HG02852 (cell line): Measurements from ENCODE around the gene INCENP.
"Not testable (repeated sequence)": the region's sequence is repeated elsewhere in the genome, so short reads cannot be mapped to it uniquely, and the experiment has no call there.

ENCODE experiments used
- ATAC-seq: cut with Tn5 transposase; IDR thresholded peaks from one replicate; pipeline ENCODE4 v1.9.1; 2021; ENCODE audit warnings: mild to moderate bottlenecking, moderate library complexity; ENCODE audit not compliant: unreplicated experiment

The INCENP gene

GRCh38 chr11:62123669-62124185, at the start of gene INCENP:
INCENP (plus strand) TSS chr11:62124011; CDS start chr11:62128162, 4,151 bp downstream.
- ATAC-seq = peak; percentile 92

DNA sequence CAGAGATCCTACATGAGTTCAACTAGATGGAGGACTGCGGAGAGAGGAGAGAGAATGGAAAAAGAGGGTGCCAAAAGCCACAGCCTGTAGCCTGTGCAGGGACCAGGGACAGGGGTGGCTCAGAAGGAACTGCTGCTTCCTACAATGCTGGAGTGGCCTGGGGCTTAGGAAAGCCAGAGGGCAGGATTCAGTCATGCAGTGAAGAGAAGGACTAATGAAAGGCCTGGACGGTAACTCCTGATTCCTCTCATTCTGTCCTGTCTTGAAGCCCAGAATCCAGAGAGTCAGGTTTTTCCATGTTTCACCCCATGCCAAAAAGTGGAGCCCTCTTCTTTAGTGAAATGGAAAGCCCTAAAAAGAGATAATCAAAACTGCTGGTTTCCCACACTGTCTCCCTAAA, 48.4 kb upstream of the INCENP start:
- ATAC-seq = no peak

DNA sequence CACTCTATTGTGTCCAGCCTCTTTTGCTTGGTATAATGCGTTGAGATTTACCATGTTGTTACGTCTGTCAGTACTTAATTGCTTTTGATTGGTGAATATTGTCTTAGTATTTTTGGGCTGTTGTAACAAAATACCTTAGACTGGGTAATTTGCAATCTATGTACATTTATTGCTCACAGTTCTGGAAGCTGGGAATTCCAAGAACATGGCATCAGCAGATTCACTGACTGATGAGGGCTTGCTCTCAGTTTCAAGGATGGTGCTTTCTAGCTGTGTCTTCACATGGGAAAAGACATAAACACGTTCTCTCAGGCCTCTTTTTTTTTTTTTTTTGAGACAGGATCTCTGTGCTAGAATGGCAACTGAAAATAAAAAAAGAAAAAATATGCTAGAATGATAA, 46.7 kb upstream of the INCENP start:
- ATAC-seq = no peak

- ATAC-seq = no peak
These were observed 42.2 kb upstream of the INCENP start for GRCh38 chr11:62081378-62082291.

- no peak for ATAC-seq
These were observed 41.5 kb upstream of the INCENP start for GRCh38 chr11:62082292-62082657.

GRCh38 chr11:62084801-62085200, 39.0 kb upstream of the INCENP start:
- ATAC-seq = not testable (repeated sequence)

DNA sequence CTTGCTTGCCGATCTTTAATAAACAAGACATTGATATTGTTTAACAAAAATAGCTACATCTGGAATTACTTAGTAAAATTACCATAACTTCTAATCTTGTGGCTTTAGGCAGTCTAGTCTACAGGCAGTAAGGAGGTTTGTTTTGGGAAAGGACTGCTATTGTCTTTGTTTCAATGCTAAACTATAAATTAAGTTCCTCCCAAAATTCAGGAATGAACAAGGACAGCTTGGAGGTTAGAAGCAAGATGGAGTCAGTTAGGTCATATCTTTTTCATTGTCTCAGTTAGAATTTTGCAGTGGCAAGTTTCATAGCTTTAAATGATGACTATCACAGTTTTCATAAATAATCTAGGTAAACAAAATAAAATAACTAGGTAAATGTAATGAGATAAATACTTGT, 36.1 kb upstream of the INCENP start:
- ATAC-seq = no peak

DNA sequence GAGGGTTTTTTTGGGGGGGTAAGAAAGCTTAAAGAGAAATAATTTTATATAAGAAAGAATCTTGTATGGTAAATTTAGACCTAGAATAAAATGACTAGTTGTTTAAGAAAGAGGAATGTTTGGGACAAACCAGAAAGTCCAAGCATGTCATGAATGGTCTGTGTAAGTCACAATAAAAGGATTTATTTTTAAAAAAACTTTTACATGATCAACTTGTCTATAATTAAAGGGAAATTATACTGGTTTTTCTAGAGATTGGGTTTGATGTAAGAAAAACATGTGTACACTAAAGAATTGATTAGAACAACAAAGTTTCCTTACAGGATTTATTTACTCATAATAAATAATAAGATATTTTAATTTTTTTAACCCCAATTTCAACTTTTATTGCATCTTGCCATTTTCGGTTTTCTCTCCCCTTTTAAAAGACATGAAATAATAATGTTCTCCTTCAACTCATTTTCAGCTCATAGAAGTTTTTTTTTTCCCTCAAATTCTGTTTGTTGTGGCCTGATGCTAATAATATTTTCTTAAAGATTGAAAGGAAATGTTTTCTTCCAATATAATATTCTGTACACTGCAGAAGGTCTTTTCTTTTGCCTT, 35.4 kb upstream of the INCENP start:
- no peak for ATAC-seq

DNA sequence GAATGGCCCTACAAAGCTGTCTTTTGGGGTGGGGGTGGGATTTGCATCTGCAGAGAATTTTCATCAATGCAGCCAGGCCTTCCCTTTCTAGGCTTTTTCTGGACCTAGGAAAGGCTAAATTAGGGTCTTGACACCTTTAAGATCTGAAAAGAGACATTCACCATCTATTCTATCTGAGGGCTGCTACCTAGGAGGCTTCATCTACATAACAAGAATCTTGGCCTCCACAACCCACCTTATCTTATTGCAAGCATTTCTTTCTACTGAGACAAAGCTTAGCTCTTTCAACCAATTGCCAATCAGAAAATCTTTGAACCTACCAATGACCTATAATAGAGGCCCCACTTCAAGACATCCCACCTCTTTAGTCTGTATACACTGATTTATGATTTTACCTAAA, 20.7 kb upstream of the INCENP start:
- ATAC-seq = no peak

DNA sequence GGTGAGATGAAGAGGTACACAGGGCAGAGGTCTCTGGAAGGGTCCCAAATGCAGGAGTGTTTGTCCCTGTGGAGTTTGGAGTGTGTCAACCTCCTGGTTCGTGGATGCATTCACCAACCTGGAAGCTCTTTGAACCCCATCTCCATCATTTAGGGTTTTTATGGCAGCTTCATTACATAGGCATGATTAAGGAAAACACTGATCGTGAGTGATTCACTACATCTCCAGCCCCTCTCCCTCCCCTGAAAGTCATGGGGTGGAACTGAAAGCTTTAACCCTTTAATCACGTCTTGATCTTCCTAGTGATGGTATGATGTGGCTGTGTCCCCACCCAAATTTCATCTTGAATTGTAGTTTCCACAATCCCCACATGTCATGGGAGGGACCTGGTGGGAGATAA, 19.8 kb upstream of the INCENP start:
- ATAC-seq = no peak

- no peak for ATAC-seq
These were observed 18.8 kb upstream of the INCENP start for GRCh38 chr11:62104816-62105653.

DNA sequence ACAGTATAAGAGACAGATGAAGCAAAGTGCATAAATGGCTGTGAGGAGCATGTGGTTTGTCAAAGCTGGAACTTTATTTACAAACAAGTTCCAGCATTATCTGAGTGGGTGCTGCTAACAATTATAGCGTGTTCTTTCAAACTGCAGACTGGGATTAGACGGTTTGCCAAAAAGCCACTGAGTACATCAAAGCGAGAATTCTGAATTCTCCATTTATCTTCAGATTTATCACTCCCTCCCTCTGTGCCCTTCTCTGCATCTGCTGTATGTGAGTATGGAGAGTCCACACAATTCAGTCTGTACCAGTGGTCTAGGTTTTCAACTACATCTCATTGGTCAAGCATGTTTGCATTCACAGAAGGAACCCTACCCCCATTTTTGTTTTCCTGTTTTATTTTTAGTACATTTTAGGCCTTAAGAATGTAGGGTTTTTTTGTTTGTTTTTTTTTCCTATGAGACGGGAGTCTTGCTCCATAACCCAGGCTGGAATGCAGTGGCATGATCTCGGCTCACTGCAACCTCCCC, 18.1 kb upstream of the INCENP start:
- no peak for ATAC-seq

GRCh38 chr11:62108017-62108750, 15.6 kb upstream of the INCENP start:
- ATAC-seq = no peak

GRCh38 chr11:62108971-62109404, 14.8 kb upstream of the INCENP start:
- no peak for ATAC-seq

DNA sequence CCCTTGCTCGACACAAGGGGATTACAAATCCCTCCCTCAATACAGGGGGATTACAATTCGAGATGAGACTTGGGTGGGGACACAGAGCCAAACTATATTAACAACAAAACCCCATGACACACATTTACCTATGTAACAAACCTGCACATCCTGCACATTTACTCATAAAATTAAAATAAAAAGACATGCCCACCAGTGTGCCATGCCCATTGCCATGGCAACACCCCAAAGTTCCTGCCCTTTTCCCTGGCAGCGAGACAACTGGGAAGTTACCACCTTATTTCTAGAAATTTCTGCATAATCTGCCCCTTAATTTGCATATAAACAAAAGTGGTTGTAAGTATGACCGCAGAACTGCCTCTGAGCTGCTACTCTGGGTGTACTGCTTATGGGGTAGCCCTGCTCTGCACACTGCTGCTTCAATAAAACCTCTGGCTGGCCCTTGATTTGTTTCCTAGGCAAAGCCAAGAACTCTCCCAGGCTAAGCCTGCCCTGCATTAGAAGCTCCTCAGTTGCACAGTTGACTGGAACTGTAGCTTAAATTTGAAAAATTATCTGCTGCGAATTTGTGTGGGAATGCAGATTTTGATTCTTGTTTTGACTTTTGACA, 8.6 kb upstream of the INCENP start:
- ATAC-seq = no peak

GRCh38 chr11:62116451-62116850, 7.4 kb upstream of the INCENP start:
- ATAC-seq = no peak

- ATAC-seq = no peak
These were observed 4.2 kb upstream of the INCENP start for GRCh38 chr11:62119569-62119968.

DNA sequence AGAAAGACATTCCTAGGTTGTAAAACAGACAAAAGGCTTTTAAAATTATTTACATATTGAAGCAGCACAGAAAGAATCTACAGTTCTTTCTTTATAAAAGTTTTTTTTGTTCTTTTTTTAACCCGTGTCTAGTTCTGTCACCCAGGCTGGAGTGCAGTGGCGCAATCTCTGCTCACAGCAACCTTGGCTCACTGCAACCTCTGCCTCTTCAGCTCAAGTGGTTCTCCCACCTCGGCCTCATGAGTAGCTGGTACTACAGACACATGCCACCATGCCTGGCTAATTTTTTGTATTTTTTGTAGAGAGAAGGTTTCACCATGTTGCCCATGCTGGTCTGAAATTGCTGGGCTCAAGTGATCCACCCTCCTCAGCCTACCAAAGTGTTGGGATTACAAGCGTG, 3.8 kb upstream of the INCENP start:
- ATAC-seq = no peak

DNA sequence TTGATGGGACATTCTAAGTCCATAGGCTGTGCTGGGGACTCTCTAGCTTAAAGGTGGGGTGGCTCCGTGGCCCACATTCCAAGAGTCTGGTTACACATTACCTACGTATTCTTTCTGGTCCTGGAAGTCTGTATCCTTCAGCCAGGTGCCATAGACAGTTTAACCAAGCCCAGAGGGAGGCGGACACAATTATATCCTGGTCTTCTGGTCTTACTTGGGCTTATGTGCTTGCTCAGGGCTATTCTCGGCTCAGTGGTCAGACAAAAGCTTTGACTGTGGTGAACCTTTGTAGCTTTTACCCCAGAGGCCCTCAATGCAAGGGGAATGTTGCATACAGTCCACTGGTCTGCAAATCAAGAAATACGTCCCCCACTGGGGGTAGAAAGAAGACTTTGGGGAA, 3.4 kb upstream of the INCENP start:
- no peak for ATAC-seq

DNA sequence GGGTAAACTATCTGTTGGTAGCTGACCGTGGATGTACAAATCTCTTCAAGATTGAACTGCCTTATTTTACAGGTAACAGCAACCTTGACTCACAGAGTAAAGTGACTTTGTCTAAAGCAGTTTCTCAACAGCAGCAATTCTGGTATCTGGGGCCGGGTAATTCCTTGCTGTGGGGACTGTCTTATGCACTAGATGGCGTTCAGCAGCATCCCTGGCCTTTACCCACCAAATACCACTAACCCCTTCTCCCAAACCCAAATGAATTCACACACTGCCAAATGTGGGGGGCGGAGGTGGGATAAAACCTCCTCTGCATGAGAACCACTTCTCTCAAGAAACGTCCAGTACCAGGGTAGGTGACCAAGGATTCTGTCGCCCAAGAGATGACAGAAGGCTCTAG, 1.7 kb upstream of the INCENP start:
- no peak for ATAC-seq
